K562 (cell line): Measurements from ENCODE around the gene IL31. TPM values are rescaled to one million over a fixed set of nuclear protein-coding genes. Genes with fewer than 3 reads are reported as not detected.

ENCODE experiments used
- ATAC-seq: fragments of 200-7000 bp; cut with Tn5 transposase; 3 replicates; pipeline ENCODE4 v1.9.1; 2020; ENCODE audit warnings: moderate library complexity
- BruUV-seq: library from RNA; stranded (reverse); fragments of 400-500 nt; replicated peaks from 2 replicates; lab custom pipeline; 2021; lab: Mats Ljungman, UMichigan
- CTCF ChIA-PET: fragments of 300-600 bp; formaldehyde crosslinking; extraction: SDS; loops from one replicate; lab custom pipeline; 2021; ENCODE audit warnings: low intra/inter-chr PET ratio; lab: Yijun Ruan, JAX
- POLR2A ChIA-PET: fragments of 300-600, 350-650 bp; sonication (Branson Sonifier 250); formaldehyde crosslinking; extraction: SDS; loops from one replicate; lab custom pipeline; 2021; ENCODE audit warnings: antibody characterized with exemption, inconsistent platforms; lab: Yijun Ruan, JAX
- DNase-seq, 4 experiments: peaks; one replicate each; pipeline versions ENCODE4 v3.0.0 to v3.0.0-alpha.2; 2011 to 2018; ENCODE audit warnings: low spot score in 3 of 4, mixed read lengths in 3 of 4; ENCODE audit errors: extremely low read depth in 1 of 4
- FAIRE-seq: peaks from 2 replicates; lab custom pipeline; 2011; peaks lifted over from hg19 to GRCh38; lab: Jason Lieb, UNC
- H2AFZ ChIP-seq: 2 replicates; pipeline ENCODE4 v1.6.0; 2011; ENCODE audit warnings: low read depth, low read length, control low read depth, inconsistent platforms
- H3K27ac ChIP-seq: fragments of 200-600 bp; 3 replicates; pipeline ENCODE4 v1.8.0; 2011; ENCODE audit warnings: low read depth, mild to moderate bottlenecking, control low read depth, inconsistent platforms, low read length, moderate library complexity, mixed read lengths; ENCODE audit errors: extremely low read depth
- H3K27me3 ChIP-seq, 2 experiments: fragments of 300-600 bp in 1 of 2; 2 replicates in 1 of 2; 3 replicates in 1 of 2; pipeline versions ENCODE4 v1.6.0 to v1.8.0; 2011; ENCODE audit warnings: inconsistent platforms in 2 of 2, low read length in 2 of 2, mild to moderate bottlenecking in 1 of 2, mixed read lengths in 1 of 2, moderate library complexity in 1 of 2; ENCODE audit not compliant: control insufficient read depth in 2 of 2, insufficient read depth in 2 of 2
- H3K36me3 ChIP-seq: fragments of 300-600 bp; 3 replicates; pipeline ENCODE4 v1.8.0; 2011; ENCODE audit warnings: mild to moderate bottlenecking, low read length, inconsistent platforms; ENCODE audit not compliant: control insufficient read depth, insufficient read depth
- H3K4me1 ChIP-seq, 2 experiments: fragments of 200-600 bp in 1 of 2; replicated peaks in 1 of 2; 2 replicates in 1 of 2; 3 replicates in 1 of 2; pipeline versions ENCODE4 v1.5.1 to v1.8.0; 2011; ENCODE audit warnings: inconsistent platforms in 2 of 2, low read length in 2 of 2, mild to moderate bottlenecking in 1 of 2, mixed read lengths in 1 of 2, moderate library complexity in 1 of 2; ENCODE audit not compliant: control insufficient read depth in 2 of 2, insufficient read depth in 2 of 2
- H3K4me2 ChIP-seq: 2 replicates; pipeline ENCODE4 v1.6.1; 2011; ENCODE audit warnings: low read length, control low read depth, inconsistent platforms, mixed read lengths; ENCODE audit not compliant: insufficient read depth
- H3K4me3 ChIP-seq: fragments of 200-600 bp; sonication (generic), shearing (Covaris generic); 2 replicates; pipeline ENCODE4 v1.5.1; 2016; ENCODE audit warnings: control low read depth, inconsistent platforms
- H3K79me2 ChIP-seq: fragments of 200-600 bp; 3 replicates; pipeline ENCODE4 v1.8.0; 2011; ENCODE audit warnings: low read length, inconsistent platforms; ENCODE audit not compliant: control insufficient read depth, insufficient read depth
- H3K9ac ChIP-seq, 2 experiments: 2 replicates each; pipeline versions ENCODE4 v1.6.0 to v1.6.1; 2011; ENCODE audit warnings: low read depth in 2 of 2, low read length in 2 of 2, control low read depth in 1 of 2, inconsistent platforms in 1 of 2, mild to moderate bottlenecking in 1 of 2, mixed read lengths in 1 of 2; ENCODE audit not compliant: insufficient read depth in 1 of 2
- H3K9me1 ChIP-seq: one replicate; pipeline ENCODE4 v1.6.0; 2011; ENCODE audit warnings: inconsistent platforms, mild to moderate bottlenecking, low read length, moderate library complexity; ENCODE audit not compliant: control insufficient read depth, insufficient read depth
- H3K9me3 ChIP-seq: replicated peaks from 2 replicates; pipeline ENCODE4 v1.5.1; 2011; ENCODE audit warnings: low read depth, low read length, inconsistent platforms; ENCODE audit not compliant: control insufficient read depth, insufficient read depth
- H4K20me1 ChIP-seq: replicated peaks from 2 replicates; pipeline ENCODE4 v1.6.1; 2011; ENCODE audit warnings: low read length, inconsistent platforms, mixed read lengths; ENCODE audit not compliant: control insufficient read depth, insufficient read depth
- BACH1 ChIP-seq: fragments of 200-800 bp; sonication (Bioruptor generic); IDR thresholded peaks from 2 replicates; pipeline ENCODE4 v1.6.1; 2016; ENCODE audit warnings: missing genetic modification characterization, missing compliant biosample characterization
- BRD9 ChIP-seq: fragments of 450-650 bp; IDR thresholded peaks from 2 replicates; pipeline ENCODE4 v1.6.1; 2018; ENCODE audit warnings: low read depth; ENCODE audit not compliant: partially characterized antibody
- ELF2 ChIP-seq: fragments of 250-450 bp; sonication (Bioruptor Pico); IDR thresholded peaks from 2 replicates; pipeline ENCODE4 v1.5.0; 2021; ENCODE audit warnings: mild to moderate bottlenecking
- ETV1 ChIP-seq: fragments of 450-650 bp; conservative IDR thresholded peaks from 2 replicates; pipeline ENCODE4 v1.6.1; 2016; ENCODE audit warnings: missing genetic modification characterization, control low read depth, low read depth, missing compliant biosample characterization
- HMG20B ChIP-seq: fragments of 250-450 bp; sonication (Bioruptor Pico); IDR thresholded peaks from 2 replicates; pipeline ENCODE4 v1.5.0; 2021; ENCODE audit warnings: mild to moderate bottlenecking
- HNRNPL ChIP-seq: fragments of 200-400 bp; formaldehyde crosslinking; IDR thresholded peaks from 2 replicates; pipeline ENCODE4 v1.6.1; 2017; ENCODE audit warnings: low read depth, mild to moderate bottlenecking, low read length
- MAFG ChIP-seq: fragments of 450-650 bp; conservative IDR thresholded peaks from 2 replicates; pipeline ENCODE4 v1.6.1; 2016; ENCODE audit warnings: missing genetic modification characterization, missing compliant biosample characterization
- MAX ChIP-seq: sonication (generic); formaldehyde crosslinking; IDR thresholded peaks from 2 replicates; pipeline ENCODE4 v1.9.0; 2022; ENCODE audit warnings: mild to moderate bottlenecking, missing genetic modification reagents
- MITF ChIP-seq: IDR thresholded peaks from 2 replicates; pipeline ENCODE4 v1.6.1; 2014; ENCODE audit warnings: antibody characterized with exemption
- RFX1 ChIP-seq: fragments of 450-650 bp; IDR thresholded peaks from 2 replicates; pipeline ENCODE4 v1.6.1; 2016; ENCODE audit warnings: mild to moderate bottlenecking, moderate library complexity
- RUNX1 ChIP-seq: sonication (generic); IDR thresholded peaks from 2 replicates; pipeline ENCODE4 v1.6.1; 2016; ENCODE audit warnings: antibody characterized with exemption, low read depth
- SP2 ChIP-seq: IDR thresholded peaks from 2 replicates; pipeline ENCODE4 v1.6.1; 2011; ENCODE audit warnings: mild to moderate bottlenecking, low read depth, low read length, moderate library complexity; ENCODE audit not compliant: poor library complexity, severe bottlenecking; ENCODE audit errors: extremely low read depth
- TBP ChIP-seq: optimal IDR thresholded peaks from 2 replicates; pipeline ENCODE3; 2011; ENCODE audit warnings: low read depth, low read length, improper control_type of control experiment
- XRCC3 ChIP-seq: fragments of 450-650 bp; IDR thresholded peaks from 2 replicates; pipeline ENCODE4 v1.6.1; 2017; ENCODE audit warnings: mild to moderate bottlenecking, moderate library complexity
- WGBS: fragments of 100-300 bp; shearing (Covaris generic); methylation state at CpG from one replicate; pipeline ENCODE4 v1.1.6; 2016; ENCODE audit warnings: low coverage, mixed read lengths; ENCODE audit not compliant: insufficient coverage; ENCODE audit errors: missing lambda C conversion rate; 5-methylcytosine and 5-hydroxymethylcytosine counted together
- in situ Hi-C: fragments of 300-500 bp; cut with MboI; formaldehyde crosslinking; loops from 4 replicates; pipeline ENCODE4 v1.15.0; 2018; ENCODE audit warnings: inconsistent platforms, mixed read lengths
- intact Hi-C: fragments of 100-400 bp; cut with micrococcal nuclease; formaldehyde crosslinking; loops from 2 replicates; pipeline ENCODE4 v1.14.2; 2022
- polyA plus RNA-seq, 8 experiments: library from polyadenylated mRNA; depleted of rRNA in 4 of 8; stranded (reverse) in 5 of 8; unstranded in 3 of 8; fragments of >200 nt; fragmentation: Nextera tagmentation in 2 of 8; fragmentation: Illumina TruSeq in 1 of 8; extraction: Ambion mirVana in 2 of 8; extraction: Trizol in 1 of 8; gene quantifications; 2 replicates each; pipeline versions ENCODE4 v1.2.1 to v1.2.3, GENCODE V29; 2011 to 2014; ENCODE audit warnings: inconsistent platforms in 1 of 8, missing spikeins in 1 of 8
- total RNA-seq, 7 experiments: library from RNA; depleted of rRNA in 6 of 7; stranded (reverse); fragments of >200 nt in 6 of 7; fragmentation: Illumina TruSeq in 2 of 7; extraction: Trizol in 2 of 7; gene quantifications; 2 replicates each; pipeline versions ENCODE4 v1.2.1 to v1.2.3, GENCODE V29; 2011 to 2021; ENCODE audit warnings: low replicate concordance in 1 of 7
- TF ChIP-seq, protein P1 (sequence below): fragments of 250-450 bp; sonication (Bioruptor Pico); IDR thresholded peaks from 2 replicates; pipeline ENCODE4 v1.5.0; 2020; ENCODE audit warnings: mild to moderate bottlenecking, borderline replicate concordance
- TF ChIP-seq, protein P2 (sequence below): fragments of 450-650 bp; IDR thresholded peaks from 2 replicates; pipeline ENCODE4 v1.6.1; 2016; ENCODE audit warnings: missing biosample characterization, missing genetic modification characterization
- TF ChIP-seq, protein P3 (sequence below): sonication (generic); formaldehyde crosslinking; IDR thresholded peaks from 2 replicates; pipeline ENCODE4 v1.8.0; 2022; ENCODE audit warnings: mild to moderate bottlenecking, missing genetic modification reagents, borderline replicate concordance

Gene IL31
- total and polyA plus RNA-seq, 9 of the 15 experiments (the other 6 are each of a cell fraction or from before 2014, with no cell fraction given) = not detected

DNA sequence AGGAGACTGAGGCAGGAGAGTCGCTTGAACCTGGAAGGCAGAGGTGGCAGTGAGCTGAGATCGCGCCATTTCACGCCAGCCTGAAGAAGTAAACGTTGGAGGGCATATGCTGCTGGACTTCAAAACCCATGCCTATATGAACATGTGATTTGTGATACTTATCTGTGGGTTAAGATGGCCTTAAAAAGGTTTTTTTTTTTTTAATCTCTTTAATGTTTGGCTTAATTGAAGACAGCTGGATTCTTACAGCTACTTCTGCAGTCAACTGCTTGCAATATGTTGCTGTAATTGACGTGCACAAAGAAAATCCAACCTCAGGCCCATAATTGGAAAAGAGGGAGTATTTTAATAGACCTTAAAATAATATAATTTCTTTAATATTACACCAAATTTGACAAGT is 28.0 kb upstream of the IL31 start:
- no TSS peak for BruUV-seq
- TF ChIP-seq ETV1 (tag) (no peak), MITF (no peak), BRD9 (no peak), ELF2 (CRISPR knock-in tag) (no peak), RFX1 (no peak), SP2 (no peak), XRCC3 (no peak), TBP (no peak), HMG20B (CRISPR knock-in tag) (no peak), RUNX1 (no peak), HNRNPL (no peak), MAX (CRISPR knock-in tag) (no peak), BACH1 (tag) (no peak), MAFG (tag) (no peak)
- TF ChIP-seq, protein P1, sequence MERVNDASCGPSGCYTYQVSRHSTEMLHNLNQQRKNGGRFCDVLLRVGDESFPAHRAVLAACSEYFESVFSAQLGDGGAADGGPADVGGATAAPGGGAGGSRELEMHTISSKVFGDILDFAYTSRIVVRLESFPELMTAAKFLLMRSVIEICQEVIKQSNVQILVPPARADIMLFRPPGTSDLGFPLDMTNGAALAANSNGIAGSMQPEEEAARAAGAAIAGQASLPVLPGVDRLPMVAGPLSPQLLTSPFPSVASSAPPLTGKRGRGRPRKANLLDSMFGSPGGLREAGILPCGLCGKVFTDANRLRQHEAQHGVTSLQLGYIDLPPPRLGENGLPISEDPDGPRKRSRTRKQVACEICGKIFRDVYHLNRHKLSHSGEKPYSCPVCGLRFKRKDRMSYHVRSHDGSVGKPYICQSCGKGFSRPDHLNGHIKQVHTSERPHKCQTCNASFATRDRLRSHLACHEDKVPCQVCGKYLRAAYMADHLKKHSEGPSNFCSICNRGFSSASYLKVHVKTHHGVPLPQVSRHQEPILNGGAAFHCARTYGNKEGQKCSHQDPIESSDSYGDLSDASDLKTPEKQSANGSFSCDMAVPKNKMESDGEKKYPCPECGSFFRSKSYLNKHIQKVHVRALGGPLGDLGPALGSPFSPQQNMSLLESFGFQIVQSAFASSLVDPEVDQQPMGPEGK = no peak
- TF ChIP-seq, protein P2, sequence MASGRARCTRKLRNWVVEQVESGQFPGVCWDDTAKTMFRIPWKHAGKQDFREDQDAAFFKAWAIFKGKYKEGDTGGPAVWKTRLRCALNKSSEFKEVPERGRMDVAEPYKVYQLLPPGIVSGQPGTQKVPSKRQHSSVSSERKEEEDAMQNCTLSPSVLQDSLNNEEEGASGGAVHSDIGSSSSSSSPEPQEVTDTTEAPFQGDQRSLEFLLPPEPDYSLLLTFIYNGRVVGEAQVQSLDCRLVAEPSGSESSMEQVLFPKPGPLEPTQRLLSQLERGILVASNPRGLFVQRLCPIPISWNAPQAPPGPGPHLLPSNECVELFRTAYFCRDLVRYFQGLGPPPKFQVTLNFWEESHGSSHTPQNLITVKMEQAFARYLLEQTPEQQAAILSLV (tag) = no peak
- TF ChIP-seq, protein P3, sequence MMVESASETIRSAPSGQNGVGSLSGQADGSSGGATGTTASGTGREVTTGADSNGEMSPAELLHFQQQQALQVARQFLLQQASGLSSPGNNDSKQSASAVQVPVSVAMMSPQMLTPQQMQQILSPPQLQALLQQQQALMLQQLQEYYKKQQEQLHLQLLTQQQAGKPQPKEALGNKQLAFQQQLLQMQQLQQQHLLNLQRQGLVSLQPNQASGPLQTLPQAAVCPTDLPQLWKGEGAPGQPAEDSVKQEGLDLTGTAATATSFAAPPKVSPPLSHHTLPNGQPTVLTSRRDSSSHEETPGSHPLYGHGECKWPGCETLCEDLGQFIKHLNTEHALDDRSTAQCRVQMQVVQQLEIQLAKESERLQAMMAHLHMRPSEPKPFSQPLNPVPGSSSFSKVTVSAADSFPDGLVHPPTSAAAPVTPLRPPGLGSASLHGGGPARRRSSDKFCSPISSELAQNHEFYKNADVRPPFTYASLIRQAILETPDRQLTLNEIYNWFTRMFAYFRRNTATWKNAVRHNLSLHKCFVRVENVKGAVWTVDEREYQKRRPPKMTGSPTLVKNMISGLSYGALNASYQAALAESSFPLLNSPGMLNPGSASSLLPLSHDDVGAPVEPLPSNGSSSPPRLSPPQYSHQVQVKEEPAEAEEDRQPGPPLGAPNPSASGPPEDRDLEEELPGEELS (CRISPR knock-in tag) = no peak

More for the DNA sequence above, 28.0 kb upstream of the IL31 start:
- Histone ChIP-seq H3K36me3 (peaks cover 4% of the 10 kb centered on the region; the same call in 2 of the 3 replicates), H3K4me3 (no peak overlapping the region), H2AFZ (no peak overlapping the region), H3K79me2 (no peaks in the 10 kb centered on the region), H4K20me1 (no peaks in the 10 kb centered on the region), H3K9me3 (no peaks in the 10 kb centered on the region), H3K4me1 (peaks cover 15 to 67% of the 10 kb centered on the region in 2 experiments; a peak in 4 of 5 replicates), H3K9ac (no peak overlapping the region), H3K27ac (no peak overlapping the region), H3K27me3 (no peaks in the 10 kb centered on the region), H3K9me1 (no peaks in the 10 kb centered on the region), H3K4me2 (no peak overlapping the region)
- ATAC-seq = no peak
- in situ Hi-C loops (no loop called here), intact Hi-C loops (no loop called here)
- POLR2A ChIA-PET = interaction anchor here (1.6 kb wide), 1 partner anchor 8 kb away, joined by 7 read pairs; no protein-coding TSS in a partner anchor
- 85% methylated on average over 6 of the region's 6 CpGs for WGBS
- FAIRE-seq = no peak
- no peak for DNase-seq
- CTCF ChIA-PET = no interaction called here
